ENCODE results near the gene ANGEL2.
"Not testable (repeated sequence)": the region's sequence is repeated elsewhere in the genome, so short reads cannot be mapped to it uniquely, and the experiment has no call there.

The ANGEL2 gene

GRCh38 chr1:213017447-213018273 is 2.0 kb upstream of the ANGEL2 start:
- Histone ChIP-seq H3K4me1 (ENCODE audit: control insufficient read depth in 1 of 2, insufficient read depth in 2 of 2, low read length in 2 of 2) (peaks cover 5 to 14% of the 10 kb centered on the region in 2 donors), H3K36me3 (ENCODE audit: control insufficient read depth in 1 of 2, insufficient read depth in 2 of 2, low read length in 2 of 2) (peaks cover 0 to 1% of the 10 kb centered on the region in 2 donors), H3K27ac (ENCODE audit: low read length) (no peak overlapping the region), H3K27me3 (ENCODE audit: low read depth, low read length) (no peaks in the 10 kb centered on the region), H3K9me3 (ENCODE audit: control insufficient read depth in 1 of 2, low read length in 2 of 2) (no peaks in the 10 kb centered on the region), H3K4me3 (ENCODE audit: low read depth in 1 of 2, low read length in 2 of 2) (no peak overlapping the region)

DNA sequence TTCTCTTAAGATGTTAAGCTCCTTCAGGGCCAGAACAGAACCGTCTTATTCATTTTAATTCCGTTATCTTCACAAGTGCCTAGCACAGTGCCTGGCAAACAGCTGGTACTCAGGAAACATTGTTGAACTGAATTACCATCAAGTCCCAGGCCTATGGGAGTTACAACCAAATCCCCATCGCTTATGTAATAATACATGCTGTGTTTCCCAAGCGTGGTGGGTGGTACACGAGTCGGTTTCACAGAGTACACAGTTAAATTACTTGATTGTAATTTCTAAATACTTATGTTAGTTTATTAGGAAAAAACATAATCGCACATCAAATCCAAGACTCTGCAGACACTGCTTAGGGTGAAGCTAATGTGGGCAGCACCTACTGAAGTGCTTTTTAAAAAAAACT is 1.0 kb downstream of the ANGEL2 start:
- H3K4me3 ChIP-seq (ENCODE audit: low read depth in 1 of 2, low read length in 2 of 2), result peak overlapping the region; percentile 78 to 85

GRCh38 chr1:213008564-213008963 is 7.1 kb downstream of the ANGEL2 start:
- H3K4me3 ChIP-seq (ENCODE audit: low read depth in 1 of 2, low read length in 2 of 2), result no peak overlapping the region
- H3K27ac ChIP-seq (ENCODE audit: low read length), result no peak overlapping the region
- H3K4me1 ChIP-seq (ENCODE audit: control insufficient read depth in 1 of 2, insufficient read depth in 2 of 2, low read length in 2 of 2), result peaks cover 0 to 7% of the 10 kb centered on the region in 2 donors
- no peaks in the 10 kb centered on the region for H3K9me3 ChIP-seq (ENCODE audit: control insufficient read depth in 1 of 2, low read length in 2 of 2)
- no peaks in the 10 kb centered on the region for H3K27me3 ChIP-seq (ENCODE audit: low read depth, low read length)
- peaks cover 17 to 40% of the 10 kb centered on the region in 2 donors for H3K36me3 ChIP-seq (ENCODE audit: control insufficient read depth in 1 of 2, insufficient read depth in 2 of 2, low read length in 2 of 2)

More for the DNA sequence above, 1.0 kb downstream of the ANGEL2 start:
- peaks cover 4 to 7% of the 10 kb centered on the region in 2 donors for H3K36me3 ChIP-seq (ENCODE audit: control insufficient read depth in 1 of 2, insufficient read depth in 2 of 2, low read length in 2 of 2)
- no peaks in the 10 kb centered on the region for H3K27me3 ChIP-seq (ENCODE audit: low read depth, low read length)
- no peaks in the 10 kb centered on the region for H3K9me3 ChIP-seq (ENCODE audit: control insufficient read depth in 1 of 2, low read length in 2 of 2)
- H3K4me1 ChIP-seq (ENCODE audit: control insufficient read depth in 1 of 2, insufficient read depth in 2 of 2, low read length in 2 of 2), result peaks cover 5 to 19% of the 10 kb centered on the region in 2 donors
- peak overlapping the region; percentile 84 for H3K27ac ChIP-seq (ENCODE audit: low read length)

- no peaks in the 10 kb centered on the region for H3K27me3 ChIP-seq (ENCODE audit: low read depth, low read length)
- no peaks in the 10 kb centered on the region for H3K9me3 ChIP-seq (ENCODE audit: control insufficient read depth in 1 of 2, low read length in 2 of 2)
- H3K4me1 ChIP-seq (ENCODE audit: control insufficient read depth in 1 of 2, insufficient read depth in 2 of 2, low read length in 2 of 2), result no peaks in the 10 kb centered on the region
- H3K27ac ChIP-seq (ENCODE audit: low read length), result no peak overlapping the region
- no peak overlapping the region for H3K4me3 ChIP-seq (ENCODE audit: low read depth in 1 of 2, low read length in 2 of 2)
- H3K36me3 ChIP-seq (ENCODE audit: control insufficient read depth in 1 of 2, insufficient read depth in 2 of 2, low read length in 2 of 2), result peaks cover 28 to 55% of the 10 kb centered on the region in 2 donors
Observed at GRCh38 chr1:213003256-213003655, 12.4 kb downstream of the ANGEL2 start.

- Histone ChIP-seq H3K4me1 (ENCODE audit: control insufficient read depth in 1 of 2, insufficient read depth in 2 of 2, low read length in 2 of 2) (no peaks in the 10 kb centered on the region), H3K36me3 (ENCODE audit: control insufficient read depth in 1 of 2, insufficient read depth in 2 of 2, low read length in 2 of 2) (peaks cover 19 to 27% of the 10 kb centered on the region in 2 donors), H3K4me3 (ENCODE audit: low read depth in 1 of 2, low read length in 2 of 2) (no peak overlapping the region), H3K27me3 (ENCODE audit: low read depth, low read length) (no peaks in the 10 kb centered on the region), H3K27ac (ENCODE audit: low read length) (no peak overlapping the region), H3K9me3 (ENCODE audit: control insufficient read depth in 1 of 2, low read length in 2 of 2) (no peaks in the 10 kb centered on the region)
Observed at GRCh38 chr1:212994926-212995325, 20.7 kb downstream of the ANGEL2 start.

DNA sequence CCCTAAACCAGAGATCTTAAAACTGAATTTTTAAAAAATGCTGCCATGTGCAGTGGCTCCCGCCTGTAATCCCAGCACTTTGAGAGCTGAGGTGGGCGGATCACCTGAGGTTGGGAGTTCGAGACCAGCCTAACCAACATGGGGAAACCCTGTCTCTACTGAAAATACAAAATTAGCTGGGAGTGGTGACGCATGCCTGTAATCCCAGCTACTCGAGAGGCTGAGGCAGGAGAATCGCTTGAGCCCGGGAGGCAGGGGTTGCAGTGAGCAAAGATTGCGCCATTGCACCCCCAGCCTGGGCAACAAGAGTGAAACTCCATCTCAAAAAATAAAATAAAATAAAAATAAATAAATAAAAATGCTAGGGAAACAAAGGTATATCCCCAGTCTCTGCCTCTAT is 21.7 kb downstream of the ANGEL2 start:
- H3K4me3 ChIP-seq (ENCODE audit: low read depth in 1 of 2, low read length in 2 of 2); H3K9me3 ChIP-seq (ENCODE audit: control insufficient read depth in 1 of 2, low read length in 2 of 2); H3K27ac ChIP-seq (ENCODE audit: low read length); H3K27me3 ChIP-seq (ENCODE audit: low read depth, low read length); H3K4me1 ChIP-seq (ENCODE audit: control insufficient read depth in 1 of 2, insufficient read depth in 2 of 2, low read length in 2 of 2): not testable (repeated sequence)
- H3K36me3 ChIP-seq (ENCODE audit: control insufficient read depth in 1 of 2, insufficient read depth in 2 of 2, low read length in 2 of 2), result peaks cover 16 to 24% of the 10 kb centered on the region in 2 donors

DNA sequence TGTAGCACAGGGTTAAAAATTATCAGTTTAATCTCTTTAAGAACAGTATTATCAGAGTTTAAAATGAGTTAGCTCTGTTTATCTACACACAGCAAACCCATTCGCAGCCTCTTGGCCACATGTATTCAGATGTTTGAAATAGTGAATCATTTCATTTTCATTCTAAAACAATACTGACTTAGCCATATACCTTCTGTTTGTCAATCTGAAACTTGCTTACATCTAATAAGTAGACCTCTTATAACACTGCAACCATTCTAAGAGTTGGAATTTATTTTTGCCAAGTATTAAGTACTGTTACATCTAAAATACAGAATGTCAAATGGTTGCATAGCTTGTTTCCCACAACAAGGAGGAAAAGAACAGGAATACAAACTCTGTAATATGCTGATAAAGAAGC is 25.4 kb downstream of the ANGEL2 start:
- Histone ChIP-seq H3K27ac (ENCODE audit: low read length) (no peak overlapping the region), H3K4me1 (ENCODE audit: control insufficient read depth in 1 of 2, insufficient read depth in 2 of 2, low read length in 2 of 2) (no peaks in the 10 kb centered on the region), H3K27me3 (ENCODE audit: low read depth, low read length) (no peaks in the 10 kb centered on the region), H3K9me3 (ENCODE audit: control insufficient read depth in 1 of 2, low read length in 2 of 2) (no peaks in the 10 kb centered on the region), H3K4me3 (ENCODE audit: low read depth in 1 of 2, low read length in 2 of 2) (no peak overlapping the region), H3K36me3 (ENCODE audit: control insufficient read depth in 1 of 2, insufficient read depth in 2 of 2, low read length in 2 of 2) (peaks cover 8 to 11% of the 10 kb centered on the region in 2 donors)

- Histone ChIP-seq H3K4me3 (ENCODE audit: low read depth in 1 of 2, low read length in 2 of 2) (no peak overlapping the region), H3K9me3 (ENCODE audit: control insufficient read depth in 1 of 2, low read length in 2 of 2) (no peaks in the 10 kb centered on the region), H3K27me3 (ENCODE audit: low read depth, low read length) (no peaks in the 10 kb centered on the region), H3K27ac (ENCODE audit: low read length) (no peak overlapping the region), H3K4me1 (ENCODE audit: control insufficient read depth in 1 of 2, insufficient read depth in 2 of 2, low read length in 2 of 2) (no peaks in the 10 kb centered on the region), H3K36me3 (ENCODE audit: control insufficient read depth in 1 of 2, insufficient read depth in 2 of 2, low read length in 2 of 2) (peaks cover 5 to 11% of the 10 kb centered on the region in 2 donors)
Observed at GRCh38 chr1:212987702-212988322, 27.9 kb downstream of the ANGEL2 start.

DNA sequence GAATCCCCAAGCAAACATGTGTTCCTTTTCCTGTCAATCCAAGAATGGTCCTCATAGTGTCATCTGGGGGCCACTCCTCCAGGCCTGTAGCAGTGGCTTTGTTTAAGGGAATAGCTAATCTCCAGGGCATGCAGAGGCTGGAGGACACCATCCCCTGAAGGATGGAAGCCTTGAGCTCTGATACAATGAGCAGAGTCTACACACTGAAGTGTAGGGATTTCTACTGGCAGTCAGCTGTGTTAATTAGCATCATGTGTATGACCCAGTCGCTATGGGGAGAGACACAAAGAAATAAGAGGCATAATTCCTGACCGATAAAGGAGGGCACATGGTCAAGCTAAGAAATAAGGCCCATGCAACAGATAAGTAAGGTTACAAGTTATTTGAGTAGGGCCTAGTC is 29.1 kb downstream of the ANGEL2 start:
- no peak overlapping the region for H3K4me3 ChIP-seq (ENCODE audit: low read depth in 1 of 2, low read length in 2 of 2)
- H3K9me3 ChIP-seq (ENCODE audit: control insufficient read depth in 1 of 2, low read length in 2 of 2), result no peaks in the 10 kb centered on the region
- H3K36me3 ChIP-seq (ENCODE audit: control insufficient read depth in 1 of 2, insufficient read depth in 2 of 2, low read length in 2 of 2), result peaks cover 3 to 5% of the 10 kb centered on the region in 2 donors
- H3K27me3 ChIP-seq (ENCODE audit: low read depth, low read length), result no peaks in the 10 kb centered on the region
- no peak overlapping the region for H3K27ac ChIP-seq (ENCODE audit: low read length)
- no peaks in the 10 kb centered on the region for H3K4me1 ChIP-seq (ENCODE audit: control insufficient read depth in 1 of 2, insufficient read depth in 2 of 2, low read length in 2 of 2)

- H3K4me1 ChIP-seq (ENCODE audit: control insufficient read depth in 1 of 2, insufficient read depth in 2 of 2, low read length in 2 of 2), result peaks cover 0 to 6% of the 10 kb centered on the region in 2 donors
- no peak overlapping the region for H3K4me3 ChIP-seq (ENCODE audit: low read depth in 1 of 2, low read length in 2 of 2)
- no peak overlapping the region for H3K27ac ChIP-seq (ENCODE audit: low read length)
- peaks cover 0 to 3% of the 10 kb centered on the region in 2 donors for H3K36me3 ChIP-seq (ENCODE audit: control insufficient read depth in 1 of 2, insufficient read depth in 2 of 2, low read length in 2 of 2)
- H3K9me3 ChIP-seq (ENCODE audit: control insufficient read depth in 1 of 2, low read length in 2 of 2), result no peaks in the 10 kb centered on the region
- H3K27me3 ChIP-seq (ENCODE audit: low read depth, low read length), result no peaks in the 10 kb centered on the region
Observed at GRCh38 chr1:212984522-212985291, 31.0 kb downstream of the ANGEL2 start.

- Histone ChIP-seq H3K36me3 (ENCODE audit: control insufficient read depth in 1 of 2, insufficient read depth in 2 of 2, low read length in 2 of 2) (no peaks in the 10 kb centered on the region), H3K27me3 (ENCODE audit: low read depth, low read length) (no peaks in the 10 kb centered on the region), H3K4me3 (ENCODE audit: low read depth in 1 of 2, low read length in 2 of 2) (no peak overlapping the region), H3K9me3 (ENCODE audit: control insufficient read depth in 1 of 2, low read length in 2 of 2) (no peaks in the 10 kb centered on the region), H3K4me1 (ENCODE audit: control insufficient read depth in 1 of 2, insufficient read depth in 2 of 2, low read length in 2 of 2) (peaks cover 0 to 6% of the 10 kb centered on the region in 2 donors), H3K27ac (ENCODE audit: low read length) (no peak overlapping the region)
Observed at GRCh38 chr1:212983482-212983881, 32.2 kb downstream of the ANGEL2 start.

Measured in muscle layer of duodenum (tissue), 2 donors.